GM23248 (cell line): ENCODE results near the gene IGF1R.

Experiments used
- EZH2 ChIP-seq: fragments of 200-600 bp; sonication (generic); IDR thresholded peaks from 2 replicates; pipeline ENCODE4 v1.6.1; 2018; ENCODE audit warnings: antibody characterized with exemption, mild to moderate bottlenecking; ENCODE audit not compliant: insufficient read depth, poor library complexity, severe bottlenecking
- EZH2phosphoT487 ChIP-seq: fragments of 200-600 bp; sonication (generic); IDR thresholded peaks from 2 replicates; pipeline ENCODE4 v1.6.1; 2018; ENCODE audit warnings: antibody characterized with exemption, moderate library complexity, mild to moderate bottlenecking, low read depth; ENCODE audit not compliant: insufficient read depth

GRCh38 chr15:98771541-98771940 is 123.2 kb downstream of the IGF1R start:
- no peak for TF ChIP-seq EZH2
- TF ChIP-seq EZH2phosphoT487 = no peak
